ENCODE data around the gene C4orf50. TPM values are rescaled to one million over a fixed set of nuclear protein-coding genes. Genes with fewer than 3 reads are reported as not detected.

Gene C4orf50
- total RNA-seq, 4 donors from 2014 or later: under 0.01 to 0.19 (median 0.09) TPM; not detected in 1

- no peak for TF ChIP-seq CTCF (IDR thresholded peaks at IDR 0.05)
- DNase-seq (ENCODE audit: low spot score): no peak
- ATAC-seq (ENCODE audit: low FRiP score): no peak
These were observed 87.8 kb downstream of the C4orf50 start for GRCh38 chr4:5930456-5930855.

- TF ChIP-seq CTCF (IDR thresholded peaks at IDR 0.05): no peak
- no peak for DNase-seq (ENCODE audit: low spot score)
- ATAC-seq (ENCODE audit: low FRiP score): no peak
These were observed 89.3 kb downstream of the C4orf50 start for GRCh38 chr4:5928844-5929420.

GRCh38 chr4:5928274-5928673 lies 90.0 kb downstream of the C4orf50 start:
- DNase-seq (ENCODE audit: low spot score) (no peak), ATAC-seq (ENCODE audit: low FRiP score) (no peak)
- TF ChIP-seq CTCF (IDR thresholded peaks at IDR 0.05): no peak

- DNase-seq (ENCODE audit: low spot score) (no peak), ATAC-seq (ENCODE audit: low FRiP score) (no peak)
- TF ChIP-seq CTCF (IDR thresholded peaks at IDR 0.05): no peak
These were observed 90.5 kb downstream of the C4orf50 start for GRCh38 chr4:5927747-5928146.

- ATAC-seq (ENCODE audit: low FRiP score) (no peak), DNase-seq (ENCODE audit: low spot score) (no peak)
- TF ChIP-seq CTCF (IDR thresholded peaks at IDR 0.05): no peak
These were observed 91.1 kb downstream of the C4orf50 start for GRCh38 chr4:5927116-5927515.

GRCh38 chr4:5926598-5926997 lies 91.6 kb downstream of the C4orf50 start:
- no peak for TF ChIP-seq CTCF (IDR thresholded peaks at IDR 0.05)
- DNase-seq (ENCODE audit: low spot score) (no peak), ATAC-seq (ENCODE audit: low FRiP score) (no peak)

GRCh38 chr4:5925419-5926200 lies 92.6 kb downstream of the C4orf50 start:
- no peak for DNase-seq (ENCODE audit: low spot score)
- TF ChIP-seq CTCF (IDR thresholded peaks at IDR 0.05): no peak
- ATAC-seq (ENCODE audit: low FRiP score): no peak
